GM21390 (cell line): ENCODE measurements around the gene ADPRH.

Experiments
- ATAC-seq: cut with Tn5 transposase; IDR thresholded peaks from one replicate; pipeline ENCODE4 v1.9.1; 2021; ENCODE audit not compliant: unreplicated experiment

The ADPRH gene

GRCh38 chr3:119596398-119596797, 17.1 kb downstream of the ADPRH start:
- ATAC-seq = no peak

- ATAC-seq = no peak
Observed at GRCh38 chr3:119597548-119598288, 18.4 kb downstream of the ADPRH start, which contains the start of gene PLA1A. Gene PLA1A (plus strand): TSS chr3:119597885. CDS start chr3:119597914, 29 bp downstream.

DNA sequence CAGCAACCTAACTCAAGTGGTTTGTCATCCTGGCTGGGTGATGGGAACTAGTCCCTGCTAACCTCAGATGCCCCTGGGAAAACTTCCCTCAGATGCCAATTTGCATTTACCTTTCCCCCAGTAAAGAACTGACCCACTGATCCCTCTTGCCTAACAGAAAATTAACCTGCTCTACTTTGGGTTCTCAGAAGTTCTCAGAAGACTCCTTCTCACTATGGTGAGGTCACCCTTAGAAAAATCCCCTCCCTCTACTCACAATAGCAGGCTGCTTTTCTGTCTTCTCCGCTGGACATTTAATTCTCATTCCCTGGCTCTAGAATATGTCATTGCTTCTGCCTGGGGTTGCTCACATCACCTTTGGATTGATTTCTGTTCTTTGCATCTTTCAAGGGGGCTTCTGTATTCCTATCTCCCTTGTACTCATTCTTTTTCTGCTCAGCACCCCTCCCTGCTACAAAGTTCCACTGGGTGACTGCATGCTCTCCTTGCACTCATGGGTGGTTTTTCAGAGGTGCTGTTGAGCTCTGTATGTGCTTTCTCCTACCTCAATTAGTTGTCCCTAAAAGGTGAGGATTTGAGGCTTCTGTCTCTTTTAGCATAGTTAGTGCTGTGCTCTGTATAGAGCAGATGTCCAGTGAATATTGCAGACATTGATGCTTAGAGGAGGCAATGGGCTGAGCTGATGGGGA, 19.3 kb downstream of the ADPRH start:
- ATAC-seq = peak; percentile 47

GRCh38 chr3:119599558-119600174, 20.4 kb downstream of the ADPRH start:
- ATAC-seq = no peak

DNA sequence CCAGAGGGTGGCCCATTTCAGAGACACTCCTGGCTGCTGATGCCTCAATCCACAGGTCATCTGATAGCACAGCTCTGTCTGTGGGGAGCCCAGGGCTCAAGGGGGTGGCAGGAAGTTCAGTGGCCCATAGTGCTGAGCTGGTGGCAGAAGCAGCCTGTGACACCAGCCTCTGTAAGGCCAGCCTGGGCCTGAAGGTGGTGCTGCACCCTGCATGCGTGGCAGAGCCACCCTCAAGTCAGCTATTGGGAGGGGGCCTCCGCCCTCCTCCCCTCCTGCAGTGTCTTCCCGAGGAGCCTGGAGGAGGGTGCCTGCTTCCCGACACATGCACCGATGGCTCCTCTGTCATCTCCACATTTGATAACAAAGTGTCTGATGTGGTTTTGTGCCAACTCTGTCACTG, 21.4 kb downstream of the ADPRH start:
- peak; percentile 61 for ATAC-seq

- ATAC-seq = no peak
Observed at GRCh38 chr3:119601154-119601553, 21.9 kb downstream of the ADPRH start.

DNA sequence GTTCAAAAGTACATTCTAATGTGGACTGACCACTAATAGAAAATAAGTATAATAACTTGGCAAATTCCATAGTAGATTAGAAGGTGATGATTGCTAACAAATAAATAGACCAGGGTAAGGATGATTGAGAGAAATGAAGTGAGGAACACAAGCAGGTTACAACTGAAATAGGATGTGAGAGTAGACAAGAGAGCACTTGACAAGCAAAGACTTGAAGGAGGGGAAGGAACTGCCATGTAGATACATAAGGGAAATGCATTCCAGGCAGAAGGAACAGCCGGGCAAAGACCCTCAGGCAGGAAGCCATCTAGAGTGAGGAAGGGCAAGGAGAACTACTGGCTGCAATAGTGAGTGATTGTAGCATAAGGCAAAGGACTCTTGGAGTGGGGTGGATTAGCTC, 23.4 kb downstream of the ADPRH start:
- ATAC-seq = no peak

- ATAC-seq = no peak
Observed at GRCh38 chr3:119604878-119605277, 25.6 kb downstream of the ADPRH start.

GRCh38 chr3:119608405-119609000, 29.2 kb downstream of the ADPRH start:
- ATAC-seq = no peak

DNA sequence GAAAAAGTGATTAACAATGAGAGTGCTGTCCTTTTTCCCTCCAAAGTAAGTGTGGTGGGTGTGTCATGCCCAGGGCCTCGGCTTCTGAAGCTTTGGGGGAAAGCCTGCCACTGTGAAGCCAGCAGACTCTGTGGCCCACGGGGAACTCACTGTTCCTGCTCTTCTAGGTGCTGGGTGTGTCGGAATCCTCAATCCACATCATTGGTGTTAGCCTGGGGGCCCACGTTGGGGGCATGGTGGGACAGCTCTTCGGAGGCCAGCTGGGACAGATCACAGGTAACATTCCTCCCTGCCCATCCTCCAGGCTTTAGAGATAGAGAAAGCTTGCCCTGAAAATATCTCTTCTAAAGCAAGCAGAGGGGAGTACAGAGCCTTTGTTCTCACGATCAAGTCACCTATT, 30.0 kb downstream of the ADPRH start:
- ATAC-seq = no peak

GRCh38 chr3:119611664-119612063, 32.4 kb downstream of the ADPRH start:
- no peak for ATAC-seq

DNA sequence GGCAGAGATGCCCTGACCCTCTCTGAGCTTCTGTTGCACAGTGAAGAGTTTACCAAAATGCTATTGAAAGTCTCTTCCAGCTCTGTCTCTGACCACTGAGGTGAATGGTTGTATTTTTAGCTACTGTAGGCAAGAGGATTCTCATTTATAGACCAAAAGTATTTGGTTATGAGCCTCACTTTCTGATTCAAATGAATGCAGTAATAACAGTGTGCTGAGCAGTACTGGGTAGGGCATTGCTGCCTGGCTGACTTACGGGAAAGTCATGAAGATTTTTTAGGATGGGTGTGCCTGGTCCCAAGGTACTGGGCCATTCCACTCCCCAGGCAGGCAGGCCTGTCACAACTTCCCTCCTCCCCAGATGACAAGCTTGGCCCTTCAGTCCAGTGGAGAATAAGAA, 33.9 kb downstream of the ADPRH start:
- ATAC-seq = no peak

DNA sequence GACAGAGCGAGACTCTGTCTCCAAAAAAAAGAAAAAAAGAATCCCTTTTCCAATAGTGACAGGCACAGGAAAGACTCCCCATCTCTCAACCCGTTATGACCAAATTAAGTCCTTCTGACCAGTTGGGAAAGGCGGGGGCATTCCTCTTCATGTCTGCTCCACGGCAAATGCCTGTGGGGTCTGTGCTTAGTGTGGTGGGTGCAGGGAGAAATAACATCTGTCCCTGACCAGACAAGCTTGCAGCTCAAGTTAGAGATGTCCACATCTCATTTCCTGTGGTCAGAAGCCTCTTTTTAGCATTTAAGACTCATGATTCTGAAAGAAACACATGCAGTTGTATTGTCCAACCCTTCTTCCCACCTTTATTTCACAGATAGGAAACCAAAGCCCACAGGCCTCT, 34.6 kb downstream of the ADPRH start:
- no peak for ATAC-seq

DNA sequence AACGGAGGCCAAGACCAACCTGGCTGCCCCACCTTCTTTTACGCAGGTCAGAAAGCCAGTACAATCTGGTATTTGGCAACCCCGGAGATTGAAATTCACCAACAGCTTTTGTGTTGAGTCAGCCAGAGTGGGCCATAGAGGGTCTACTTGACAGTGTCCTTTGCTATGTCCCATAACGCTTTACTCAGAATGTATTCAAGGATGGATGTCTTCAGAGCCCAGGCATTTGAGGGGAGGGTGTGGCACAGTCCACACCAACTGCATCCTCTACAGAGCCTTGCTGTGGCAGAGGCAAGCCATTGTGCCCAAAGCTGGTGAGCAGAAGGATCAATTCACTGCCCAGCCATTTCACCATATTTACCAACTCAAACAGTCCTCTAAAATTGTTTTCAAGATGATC, 36.8 kb downstream of the ADPRH start:
- ATAC-seq = no peak

- no peak for ATAC-seq
Observed at GRCh38 chr3:119619094-119619493, 39.8 kb downstream of the ADPRH start.

- no peak for ATAC-seq
Observed at GRCh38 chr3:119620899-119621298, 41.6 kb downstream of the ADPRH start.

DNA sequence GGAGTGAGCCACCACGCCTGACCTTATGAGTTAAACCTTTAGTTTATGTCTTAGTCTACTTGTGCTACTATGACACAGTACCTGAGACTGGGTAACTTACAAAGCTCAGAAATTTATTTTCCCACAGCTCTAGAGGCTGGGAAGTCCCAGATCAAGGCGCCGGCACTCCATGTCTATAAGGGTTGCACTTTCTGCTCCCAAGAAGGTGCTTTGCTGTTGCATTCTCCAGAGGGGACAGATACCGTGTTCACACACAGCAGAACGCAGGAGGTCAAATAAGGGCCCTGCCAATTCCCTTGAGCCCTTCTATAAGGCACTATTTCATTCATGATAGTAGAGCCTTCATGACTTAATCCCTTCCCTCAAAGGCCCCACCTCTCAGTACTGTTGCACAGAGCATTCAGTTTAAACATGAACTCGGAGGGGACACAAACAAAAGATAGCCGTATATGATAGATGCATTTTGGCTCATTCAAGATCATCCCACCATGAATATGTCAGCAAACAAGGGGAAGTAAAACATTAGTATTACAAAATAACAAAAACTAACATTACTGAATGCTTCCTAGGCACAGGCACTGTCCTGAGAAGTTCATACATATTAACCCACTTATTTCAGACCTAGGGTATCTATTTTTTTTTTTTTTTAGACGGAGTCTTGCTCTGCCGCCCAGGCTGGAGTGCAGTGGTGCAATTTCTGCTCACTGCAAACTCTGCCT, 44.9 kb downstream of the ADPRH start:
- no peak for ATAC-seq

GRCh38 chr3:119625451-119626153, 46.3 kb downstream of the ADPRH start:
- no peak for ATAC-seq

DNA sequence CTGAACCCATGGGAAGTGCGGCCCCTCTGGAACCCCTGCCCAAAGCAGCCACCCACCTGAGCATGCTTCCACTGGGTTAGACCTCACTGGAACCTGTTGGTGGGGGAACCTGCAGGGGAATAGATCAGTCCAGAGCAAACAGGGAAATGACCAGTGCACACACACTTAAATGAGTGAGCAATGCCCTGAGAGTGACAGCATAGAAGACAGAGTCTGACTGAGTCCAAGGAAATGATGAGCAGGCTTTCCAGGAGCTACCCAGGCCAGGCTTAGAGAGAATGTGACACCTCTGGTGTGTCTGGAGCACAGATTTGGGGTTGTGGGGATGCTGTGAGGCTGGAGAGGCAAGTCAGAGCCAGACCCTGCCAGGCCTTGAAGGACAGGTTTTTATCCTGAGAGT, 46.9 kb downstream of the ADPRH start:
- ATAC-seq = no peak

DNA sequence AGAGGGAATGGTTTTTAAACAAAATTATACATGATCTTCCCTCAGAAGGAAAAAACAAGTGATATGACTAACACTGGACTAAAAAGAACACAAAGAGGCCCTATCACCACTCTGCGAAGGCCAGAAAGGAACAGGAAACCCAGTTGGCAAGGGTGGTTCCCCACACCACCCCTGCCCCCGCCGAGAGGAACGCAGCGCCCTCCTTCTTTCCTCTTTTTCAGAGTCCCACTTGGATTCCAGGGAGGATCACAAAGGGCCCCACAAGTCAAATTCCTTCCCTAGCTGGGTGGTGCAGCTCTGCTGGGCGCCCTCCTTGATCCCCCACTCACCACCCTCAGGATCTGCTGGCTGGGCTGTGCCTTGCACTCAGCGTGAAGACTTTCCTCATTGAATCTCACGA, 48.2 kb downstream of the ADPRH start:
- ATAC-seq = no peak
